Measurements from ENCODE around the gene A4GNT. TPM values are rescaled to one million over a fixed set of nuclear protein-coding genes. Genes with fewer than 3 reads are reported as not detected.
"Not testable (repeated sequence)": the region's sequence is repeated elsewhere in the genome, so short reads cannot be mapped to it uniquely, and the experiment has no call there.

A4GNT gene
- total and polyA plus RNA-seq, 2 donors (not counting 1 experiment from before 2014, with no cell fraction given), result not detected

DNA sequence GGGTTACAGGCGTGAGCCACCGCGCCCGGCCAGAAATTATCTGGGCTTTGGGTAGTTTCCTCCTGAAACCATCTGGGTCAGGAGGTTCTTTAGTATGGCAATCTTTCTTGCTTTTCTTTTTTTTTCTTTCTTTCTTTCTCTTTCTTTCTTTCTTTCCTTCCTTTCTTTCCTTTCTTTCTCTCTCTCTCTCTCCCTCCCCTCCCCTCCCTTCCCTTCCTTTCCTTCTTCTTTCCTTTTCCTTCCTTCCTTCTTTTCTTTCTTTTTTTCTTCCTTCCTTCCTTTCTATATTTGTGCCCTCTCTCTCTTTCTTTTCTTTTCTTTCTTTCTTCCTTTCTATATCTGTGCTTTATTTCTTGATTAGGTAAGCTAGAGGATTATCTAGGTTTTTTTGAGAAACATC lies 25.6 kb upstream of the A4GNT start:
- Histone ChIP-seq H3K36me3 (ENCODE audit: control insufficient read depth, insufficient read depth, low read length) (no peaks in the 10 kb centered on the region), H3K27ac (ENCODE audit: insufficient read depth, low read length) (no peak overlapping the region), H4K20me1 (ENCODE audit: control insufficient read depth, extremely low read depth, insufficient read depth, low read length) (no peaks in the 10 kb centered on the region), H3K4me1 (ENCODE audit: control insufficient read depth, extremely low read depth, insufficient read depth, low read length) (no peaks in the 10 kb centered on the region), H3K4me3 (replicated peaks in 1 of 4; ENCODE audit: control extremely low read depth in 1 of 4, insufficient read depth in 1 of 4, low read depth in 3 of 4, low read length in 4 of 4) (no peak overlapping the region), H3K79me2 (ENCODE audit: control insufficient read depth, insufficient read depth, low read length) (no peaks in the 10 kb centered on the region), H3K27me3 (ENCODE audit: control insufficient read depth, insufficient read depth, low read length) (no peaks in the 10 kb centered on the region), H3K9ac (ENCODE audit: insufficient read depth, low read length) (no peak overlapping the region), H3K9me3 (ENCODE audit: control insufficient read depth, insufficient read depth, low read depth, low read length) (no peaks in the 10 kb centered on the region), H2AFZ (ENCODE audit: low read length) (no peak overlapping the region), H3K4me2 (ENCODE audit: extremely low read depth, insufficient read depth, low read length) (no peak overlapping the region)
- no peak for DNase-seq (ENCODE audit: low read depth in 2 of 2)
- TF ChIP-seq, protein P1, sequence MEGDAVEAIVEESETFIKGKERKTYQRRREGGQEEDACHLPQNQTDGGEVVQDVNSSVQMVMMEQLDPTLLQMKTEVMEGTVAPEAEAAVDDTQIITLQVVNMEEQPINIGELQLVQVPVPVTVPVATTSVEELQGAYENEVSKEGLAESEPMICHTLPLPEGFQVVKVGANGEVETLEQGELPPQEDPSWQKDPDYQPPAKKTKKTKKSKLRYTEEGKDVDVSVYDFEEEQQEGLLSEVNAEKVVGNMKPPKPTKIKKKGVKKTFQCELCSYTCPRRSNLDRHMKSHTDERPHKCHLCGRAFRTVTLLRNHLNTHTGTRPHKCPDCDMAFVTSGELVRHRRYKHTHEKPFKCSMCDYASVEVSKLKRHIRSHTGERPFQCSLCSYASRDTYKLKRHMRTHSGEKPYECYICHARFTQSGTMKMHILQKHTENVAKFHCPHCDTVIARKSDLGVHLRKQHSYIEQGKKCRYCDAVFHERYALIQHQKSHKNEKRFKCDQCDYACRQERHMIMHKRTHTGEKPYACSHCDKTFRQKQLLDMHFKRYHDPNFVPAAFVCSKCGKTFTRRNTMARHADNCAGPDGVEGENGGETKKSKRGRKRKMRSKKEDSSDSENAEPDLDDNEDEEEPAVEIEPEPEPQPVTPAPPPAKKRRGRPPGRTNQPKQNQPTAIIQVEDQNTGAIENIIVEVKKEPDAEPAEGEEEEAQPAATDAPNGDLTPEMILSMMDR (conservative IDR thresholded peaks at IDR 0.05 in 1 of 2, IDR thresholded peaks at IDR 0.05 in 1 of 2; ENCODE audit: low read depth in 1 of 2, low read length in 2 of 2), result no peak
- TF ChIP-seq EZH2 (IDR thresholded peaks at IDR 0.05; ENCODE audit: low read length, missing control alignments), result no peak

DNA sequence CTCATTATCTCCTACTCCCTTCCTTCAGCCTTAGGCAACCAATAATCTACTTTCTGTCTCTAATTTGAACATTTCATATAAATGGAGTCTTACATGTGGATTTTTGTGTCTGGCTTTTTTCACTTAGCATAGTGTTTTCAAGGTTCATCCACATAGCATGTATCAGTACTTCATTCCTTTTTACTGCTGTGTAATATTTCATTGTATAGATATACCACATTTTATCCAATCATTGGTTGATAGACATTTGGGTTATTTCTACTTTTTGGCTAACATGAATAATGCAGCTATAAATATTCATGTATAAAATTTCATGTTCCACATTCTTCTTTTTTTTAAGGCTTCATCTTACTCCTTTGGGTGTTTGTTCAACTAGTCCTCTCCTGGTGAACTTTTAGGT lies 22.3 kb upstream of the A4GNT start:
- H3K27me3 ChIP-seq (ENCODE audit: control insufficient read depth, insufficient read depth, low read length), result no peaks in the 10 kb centered on the region
- H3K4me3 ChIP-seq (replicated peaks in 1 of 4; ENCODE audit: control extremely low read depth in 1 of 4, insufficient read depth in 1 of 4, low read depth in 3 of 4, low read length in 4 of 4), result no peak overlapping the region
- H3K27ac ChIP-seq (ENCODE audit: insufficient read depth, low read length), result no peak overlapping the region
- H3K4me1 ChIP-seq (ENCODE audit: control insufficient read depth, extremely low read depth, insufficient read depth, low read length), result no peaks in the 10 kb centered on the region
- H3K9ac ChIP-seq (ENCODE audit: insufficient read depth, low read length), result no peak overlapping the region
- H3K4me2 ChIP-seq (ENCODE audit: extremely low read depth, insufficient read depth, low read length), result no peak overlapping the region
- H3K79me2 ChIP-seq (ENCODE audit: control insufficient read depth, insufficient read depth, low read length), result no peaks in the 10 kb centered on the region
- H2AFZ ChIP-seq (ENCODE audit: low read length), result no peak overlapping the region
- no peak for DNase-seq (ENCODE audit: low read depth in 2 of 2)
- H4K20me1 ChIP-seq (ENCODE audit: control insufficient read depth, extremely low read depth, insufficient read depth, low read length), result no peaks in the 10 kb centered on the region
- H3K36me3 ChIP-seq (ENCODE audit: control insufficient read depth, insufficient read depth, low read length), result no peaks in the 10 kb centered on the region
- TF ChIP-seq, protein P1 (conservative IDR thresholded peaks at IDR 0.05 in 1 of 2, IDR thresholded peaks at IDR 0.05 in 1 of 2; ENCODE audit: low read depth in 1 of 2, low read length in 2 of 2), result no peak
- no peak for TF ChIP-seq EZH2 (IDR thresholded peaks at IDR 0.05; ENCODE audit: low read length, missing control alignments)
- no peaks in the 10 kb centered on the region for H3K9me3 ChIP-seq (ENCODE audit: control insufficient read depth, insufficient read depth, low read depth, low read length)

DNA sequence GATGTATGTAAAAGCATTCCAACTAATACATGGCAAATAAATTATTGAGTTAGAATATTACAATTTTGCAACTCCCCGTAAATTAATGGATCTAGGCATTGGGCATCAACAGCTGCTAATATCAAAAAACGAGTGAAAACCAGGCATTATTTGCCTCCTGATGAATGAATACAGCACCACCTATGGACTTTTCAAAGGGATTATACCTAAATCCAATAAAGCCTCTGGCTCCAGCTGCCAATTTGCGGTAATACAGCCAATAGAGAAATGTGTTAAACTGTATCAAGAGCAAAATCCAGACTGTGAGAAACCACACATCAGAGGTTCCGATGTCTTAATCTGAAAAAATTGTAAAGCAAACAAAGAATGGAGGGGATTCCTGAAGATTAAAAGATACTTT lies 16.3 kb upstream of the A4GNT start:
- Histone ChIP-seq H3K36me3 (ENCODE audit: control insufficient read depth, insufficient read depth, low read length) (no peaks in the 10 kb centered on the region), H3K9me3 (ENCODE audit: control insufficient read depth, insufficient read depth, low read depth, low read length) (no peaks in the 10 kb centered on the region), H3K79me2 (ENCODE audit: control insufficient read depth, insufficient read depth, low read length) (no peaks in the 10 kb centered on the region), H2AFZ (ENCODE audit: low read length) (no peak overlapping the region), H3K27me3 (ENCODE audit: control insufficient read depth, insufficient read depth, low read length) (no peaks in the 10 kb centered on the region), H4K20me1 (ENCODE audit: control insufficient read depth, extremely low read depth, insufficient read depth, low read length) (no peaks in the 10 kb centered on the region), H3K4me1 (ENCODE audit: control insufficient read depth, extremely low read depth, insufficient read depth, low read length) (no peaks in the 10 kb centered on the region), H3K4me3 (replicated peaks in 1 of 4; ENCODE audit: control extremely low read depth in 1 of 4, insufficient read depth in 1 of 4, low read depth in 3 of 4, low read length in 4 of 4) (no peak overlapping the region), H3K4me2 (ENCODE audit: extremely low read depth, insufficient read depth, low read length) (no peak overlapping the region), H3K9ac (ENCODE audit: insufficient read depth, low read length) (no peak overlapping the region), H3K27ac (ENCODE audit: insufficient read depth, low read length) (no peak overlapping the region)
- TF ChIP-seq, protein P1 (conservative IDR thresholded peaks at IDR 0.05 in 1 of 2, IDR thresholded peaks at IDR 0.05 in 1 of 2; ENCODE audit: low read depth in 1 of 2, low read length in 2 of 2), result no peak
- TF ChIP-seq EZH2 (IDR thresholded peaks at IDR 0.05; ENCODE audit: low read length, missing control alignments), result no peak
- no peak for DNase-seq (ENCODE audit: low read depth in 2 of 2)

DNA sequence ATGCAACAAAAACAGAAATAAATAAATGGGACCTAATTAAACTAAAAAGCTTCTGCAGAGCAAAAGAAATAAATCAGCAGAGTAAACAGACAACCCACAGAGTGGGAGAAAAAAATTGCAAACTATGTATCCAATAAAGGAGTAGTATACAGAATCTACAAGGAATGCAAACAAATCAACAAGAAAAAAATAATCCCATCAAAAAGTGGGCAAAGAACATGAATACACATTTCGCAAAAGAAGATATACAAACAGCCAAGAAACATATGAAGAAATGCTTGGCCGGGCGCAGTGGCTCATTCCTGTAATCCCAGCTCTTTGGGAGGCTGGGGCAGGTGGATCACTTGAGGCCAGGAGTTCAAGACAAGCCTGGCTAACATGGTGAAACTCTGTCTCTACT lies 10.0 kb upstream of the A4GNT start:
- H3K4me2 ChIP-seq (ENCODE audit: extremely low read depth, insufficient read depth, low read length); H3K4me1 ChIP-seq (ENCODE audit: control insufficient read depth, extremely low read depth, insufficient read depth, low read length); H3K27me3 ChIP-seq (ENCODE audit: control insufficient read depth, insufficient read depth, low read length); H3K79me2 ChIP-seq (ENCODE audit: control insufficient read depth, insufficient read depth, low read length); H3K9me3 ChIP-seq (ENCODE audit: control insufficient read depth, insufficient read depth, low read depth, low read length); H3K27ac ChIP-seq (ENCODE audit: insufficient read depth, low read length); H3K36me3 ChIP-seq (ENCODE audit: control insufficient read depth, insufficient read depth, low read length); H2AFZ ChIP-seq (ENCODE audit: low read length); H3K4me3 ChIP-seq (replicated peaks in 1 of 4; ENCODE audit: control extremely low read depth in 1 of 4, insufficient read depth in 1 of 4, low read depth in 3 of 4, low read length in 4 of 4); H3K9ac ChIP-seq (ENCODE audit: insufficient read depth, low read length); H4K20me1 ChIP-seq (ENCODE audit: control insufficient read depth, extremely low read depth, insufficient read depth, low read length); DNase-seq (ENCODE audit: low read depth in 2 of 2): not testable (repeated sequence)
